ENCODE measurements around the gene ANKHD1. TPM values are rescaled to one million over a fixed set of nuclear protein-coding genes. Genes with fewer than 3 reads are reported as not detected.

ANKHD1 gene
- total RNA-seq, 4 donors from 2014 or later, result 113 to 212 (median 164) TPM

DNA sequence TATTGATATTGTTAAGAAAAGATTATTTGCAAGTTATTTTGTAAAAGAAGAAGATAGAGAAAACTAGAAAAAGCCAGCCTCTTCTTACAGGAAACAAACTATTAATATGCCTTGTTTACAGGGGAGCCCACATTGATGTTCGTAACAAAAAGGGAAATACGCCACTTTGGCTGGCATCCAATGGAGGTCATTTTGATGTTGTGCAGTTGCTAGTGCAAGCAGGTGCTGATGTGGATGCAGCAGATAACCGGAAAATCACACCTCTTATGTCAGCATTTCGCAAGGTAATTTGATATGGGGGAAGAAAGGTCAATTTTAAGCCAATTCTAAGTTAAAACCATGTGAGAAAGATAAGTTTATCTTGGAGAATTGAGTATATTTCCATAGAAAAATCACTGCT is 108.3 kb downstream of the ANKHD1 start:
- WGBS, 2 donors (ENCODE audit: low coverage in 1 of 2), result 78 to 83% methylated on average over 4 of the region's 4 CpGs
- TF ChIP-seq POLR2A (IDR thresholded peaks at IDR 0.05) (no peak), POLR2AphosphoS5 (IDR thresholded peaks at IDR 0.05) (no peak), EP300 (IDR thresholded peaks at IDR 0.05; ENCODE audit: low read depth) (no peak)
- TF ChIP-seq, protein P1, sequence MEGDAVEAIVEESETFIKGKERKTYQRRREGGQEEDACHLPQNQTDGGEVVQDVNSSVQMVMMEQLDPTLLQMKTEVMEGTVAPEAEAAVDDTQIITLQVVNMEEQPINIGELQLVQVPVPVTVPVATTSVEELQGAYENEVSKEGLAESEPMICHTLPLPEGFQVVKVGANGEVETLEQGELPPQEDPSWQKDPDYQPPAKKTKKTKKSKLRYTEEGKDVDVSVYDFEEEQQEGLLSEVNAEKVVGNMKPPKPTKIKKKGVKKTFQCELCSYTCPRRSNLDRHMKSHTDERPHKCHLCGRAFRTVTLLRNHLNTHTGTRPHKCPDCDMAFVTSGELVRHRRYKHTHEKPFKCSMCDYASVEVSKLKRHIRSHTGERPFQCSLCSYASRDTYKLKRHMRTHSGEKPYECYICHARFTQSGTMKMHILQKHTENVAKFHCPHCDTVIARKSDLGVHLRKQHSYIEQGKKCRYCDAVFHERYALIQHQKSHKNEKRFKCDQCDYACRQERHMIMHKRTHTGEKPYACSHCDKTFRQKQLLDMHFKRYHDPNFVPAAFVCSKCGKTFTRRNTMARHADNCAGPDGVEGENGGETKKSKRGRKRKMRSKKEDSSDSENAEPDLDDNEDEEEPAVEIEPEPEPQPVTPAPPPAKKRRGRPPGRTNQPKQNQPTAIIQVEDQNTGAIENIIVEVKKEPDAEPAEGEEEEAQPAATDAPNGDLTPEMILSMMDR (IDR thresholded peaks at IDR 0.05), result no peak
- no peak for DNase-seq
- no peaks in the 10 kb centered on the region for H3K4me1 ChIP-seq
- no peaks in the 10 kb centered on the region for H3K9me3 ChIP-seq
- H3K27me3 ChIP-seq, result no peaks in the 10 kb centered on the region
- intact Hi-C loops (cut with DNase I; ENCODE audit: low total_unique reads), result no loop called here
- H3K36me3 ChIP-seq, result peaks cover 0 to 88% (median 43%) of the 10 kb centered on the region in 4 donors
- H3K4me3 ChIP-seq, result no peak overlapping the region
- no peak overlapping the region for H3K27ac ChIP-seq
- in situ Hi-C loops (cut with MboI; ENCODE audit: low pct_ligation_motif_present in 1 of 4, low pct_unique_long_range_greater_than_20kb in 1 of 4, low sequenced_read_pairs in 3 of 4), result no loop called here

GRCh38 chr5:140513124-140513523 is 111.5 kb downstream of the ANKHD1 start:
- WGBS, 2 donors (ENCODE audit: low coverage in 1 of 2), result 93 to 94% methylated on average over 2 of the region's 2 CpGs
- no peak overlapping the region for H3K4me3 ChIP-seq
- intact Hi-C loops (cut with DNase I; ENCODE audit: low total_unique reads) (no loop called here), in situ Hi-C loops (cut with MboI; ENCODE audit: low pct_ligation_motif_present in 1 of 4, low pct_unique_long_range_greater_than_20kb in 1 of 4, low sequenced_read_pairs in 3 of 4) (no loop called here)
- H3K27me3 ChIP-seq, result no peaks in the 10 kb centered on the region
- no peak overlapping the region for H3K27ac ChIP-seq
- TF ChIP-seq EP300 (IDR thresholded peaks at IDR 0.05; ENCODE audit: low read depth) (no peak), POLR2AphosphoS5 (IDR thresholded peaks at IDR 0.05) (no peak), POLR2A (IDR thresholded peaks at IDR 0.05) (no peak)
- TF ChIP-seq, protein P1 (IDR thresholded peaks at IDR 0.05), result no peak
- H3K36me3 ChIP-seq, result peaks cover 0 to 63% (median 30%) of the 10 kb centered on the region in 4 donors
- no peak for DNase-seq
- H3K4me1 ChIP-seq, result no peaks in the 10 kb centered on the region
- no peaks in the 10 kb centered on the region for H3K9me3 ChIP-seq

DNA sequence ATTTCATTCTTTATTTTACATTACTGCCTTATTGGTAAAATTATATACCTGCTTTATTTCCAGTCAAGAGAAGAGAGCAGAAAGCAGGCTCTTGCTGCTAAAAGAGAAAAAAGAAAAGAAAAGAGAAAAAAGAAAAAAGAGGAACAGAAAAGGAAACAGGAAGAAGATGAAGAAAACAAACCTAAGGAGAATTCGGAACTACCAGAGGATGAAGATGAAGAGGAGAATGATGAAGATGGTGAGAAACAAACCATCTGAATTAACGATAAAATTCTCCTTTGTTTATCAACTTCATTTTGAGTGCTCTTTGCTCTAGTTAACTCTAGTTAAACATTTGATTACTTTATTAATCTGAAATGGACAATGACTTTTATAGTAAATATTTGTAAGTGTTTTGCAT is 122.4 kb downstream of the ANKHD1 start:
- 78 to 87% methylated on average over 2 of the region's 2 CpGs for WGBS, 2 donors (ENCODE audit: low coverage in 1 of 2)
- H3K36me3 ChIP-seq, result peaks cover 0 to 57% (median 29%) of the 10 kb centered on the region in 4 donors
- in situ Hi-C loops (cut with MboI; ENCODE audit: low pct_ligation_motif_present in 1 of 4, low pct_unique_long_range_greater_than_20kb in 1 of 4, low sequenced_read_pairs in 3 of 4), result no loop called here

GRCh38 chr5:140540227-140540626 is 138.6 kb downstream of the ANKHD1 start:
- H3K36me3 ChIP-seq, result peaks cover 0 to 54% (median 23%) of the 10 kb centered on the region in 4 donors
- H3K27ac ChIP-seq, result no peak overlapping the region
- TF ChIP-seq, protein P1 (IDR thresholded peaks at IDR 0.05), result no peak
- TF ChIP-seq EP300 (IDR thresholded peaks at IDR 0.05; ENCODE audit: low read depth), result no peak
- TF ChIP-seq POLR2A (IDR thresholded peaks at IDR 0.05), result no peak
- no peak for TF ChIP-seq POLR2AphosphoS5 (IDR thresholded peaks at IDR 0.05)
- no peak overlapping the region for H3K4me3 ChIP-seq
- WGBS, 2 donors (ENCODE audit: low coverage in 1 of 2), result 89% methylated on average over 1 of the region's 1 CpG; no CpG with 5 or more reads in 1 of the 2 donors
- no peaks in the 10 kb centered on the region for H3K27me3 ChIP-seq
- H3K9me3 ChIP-seq, result no peaks in the 10 kb centered on the region
- DNase-seq, result no peak
- intact Hi-C loops (cut with DNase I; ENCODE audit: low total_unique reads), result no loop called here
- in situ Hi-C loops (cut with MboI; ENCODE audit: low pct_ligation_motif_present in 1 of 4, low pct_unique_long_range_greater_than_20kb in 1 of 4, low sequenced_read_pairs in 3 of 4), result no loop called here
- H3K4me1 ChIP-seq, result peaks cover 0 to 8% (median 2%) of the 10 kb centered on the region in 4 donors

More for the DNA sequence above, 122.4 kb downstream of the ANKHD1 start:
- H3K4me3 ChIP-seq, result no peak overlapping the region
- H3K4me1 ChIP-seq, result no peaks in the 10 kb centered on the region
- DNase-seq, result no peak
- no peak overlapping the region for H3K27ac ChIP-seq
- H3K27me3 ChIP-seq, result no peaks in the 10 kb centered on the region
- H3K9me3 ChIP-seq, result no peaks in the 10 kb centered on the region
- intact Hi-C loops (cut with DNase I; ENCODE audit: low total_unique reads), result no loop called here
- TF ChIP-seq, protein P1 (IDR thresholded peaks at IDR 0.05), result no peak
- no peak for TF ChIP-seq EP300 (IDR thresholded peaks at IDR 0.05; ENCODE audit: low read depth)
- TF ChIP-seq POLR2AphosphoS5 (IDR thresholded peaks at IDR 0.05), result no peak
- TF ChIP-seq POLR2A (IDR thresholded peaks at IDR 0.05), result no peak

Measured in transverse colon (tissue), 4 donors.